H1 (cell line): ENCODE data around the gene OR52I1. TPM values are rescaled to one million over a fixed set of nuclear protein-coding genes. Genes with fewer than 3 reads are reported as not detected.

Experiments
- CTCF ChIA-PET: fragments of 300-600 bp; sonication (Branson Sonifier 250); formaldehyde crosslinking; loops from one replicate; lab custom pipeline; 2021; ENCODE audit not compliant: partially characterized antibody; lab: Charles Lee
- POLR2A ChIA-PET: fragments of 300-600 bp; sonication (Branson Sonifier 250); formaldehyde crosslinking; loops from one replicate; lab custom pipeline; 2021; ENCODE audit warnings: inconsistent platforms; ENCODE audit not compliant: partially characterized antibody; lab: Charles Lee
- DNase-seq, 2 experiments: peaks; one replicate each; pipeline versions ENCODE4 v3.0.0 to v3.0.0-alpha.2; 2010 to 2022; ENCODE audit warnings: low spot score in 2 of 2, low read depth in 1 of 2, mixed read lengths in 1 of 2
- FAIRE-seq: peaks from 2 replicates; lab custom pipeline; 2011; peaks lifted over from hg19 to GRCh38; lab: Jason Lieb, UNC
- H2AFZ ChIP-seq: 2 replicates; pipeline ENCODE4 v1.8.1; 2012; ENCODE audit warnings: low read length, inconsistent platforms
- H2AK5ac ChIP-seq: 2 replicates; pipeline ENCODE4 v1.6.1; 2013; ENCODE audit warnings: low read depth, low read length
- H2BK120ac ChIP-seq: replicated peaks from 2 replicates; pipeline ENCODE3; 2013; ENCODE audit warnings: low read depth, low read length, inconsistent platforms
- H2BK12ac ChIP-seq: 2 replicates; pipeline ENCODE4 v1.6.1; 2013; ENCODE audit warnings: low read depth, low read length
- H2BK15ac ChIP-seq: 2 replicates; pipeline ENCODE4 v1.6.1; 2013; ENCODE audit warnings: low read length
- H2BK20ac ChIP-seq: 2 replicates; pipeline ENCODE4 v1.6.1; 2013; ENCODE audit warnings: low read length
- H2BK5ac ChIP-seq: 2 replicates; pipeline ENCODE4 v1.6.1; 2013; ENCODE audit warnings: low read depth, low read length
- H3K14ac ChIP-seq: 2 replicates; pipeline ENCODE4 v1.6.1; 2013; ENCODE audit warnings: inconsistent platforms; ENCODE audit not compliant: insufficient read length
- H3K18ac ChIP-seq: 2 replicates; pipeline ENCODE4 v1.6.1; 2013; ENCODE audit warnings: low read length; ENCODE audit errors: extremely low read depth
- H3K23ac ChIP-seq: 2 replicates; pipeline ENCODE4 v1.6.1; 2013; ENCODE audit warnings: inconsistent platforms; ENCODE audit not compliant: insufficient read length
- H3K23me2 ChIP-seq: 2 replicates; pipeline ENCODE4 v1.6.1; 2013; ENCODE audit warnings: low read depth, low read length
- H3K27ac ChIP-seq: 2 replicates; pipeline ENCODE4 v1.6.1; 2011; ENCODE audit warnings: low read depth, low read length, inconsistent platforms
- H3K27me3 ChIP-seq, 4 experiments: replicated peaks in 1 of 4; 1 replicate in 1 of 4; 2 replicates in 3 of 4; pipeline versions ENCODE4 v1.6.1 to v1.8.1; 2011 to 2013; ENCODE audit warnings: low read length in 3 of 4, mild to moderate bottlenecking in 3 of 4, inconsistent platforms in 2 of 4, mixed read lengths in 2 of 4, moderate library complexity in 1 of 4; ENCODE audit not compliant: control insufficient read depth in 3 of 4, insufficient read depth in 3 of 4; ENCODE audit errors: extremely low read depth in 1 of 4
- H3K36me3 ChIP-seq, 4 experiments: 2 replicates each; pipeline versions ENCODE4 v1.6.1 to v1.8.1; 2011 to 2013; ENCODE audit warnings: mild to moderate bottlenecking in 4 of 4, low read length in 3 of 4, moderate library complexity in 2 of 4, control low read depth in 1 of 4, inconsistent platforms in 1 of 4; ENCODE audit not compliant: insufficient read depth in 4 of 4, control insufficient read depth in 2 of 4
- H3K4ac ChIP-seq: replicated peaks from 2 replicates; pipeline ENCODE3; 2013; ENCODE audit warnings: low read length, low read depth, mixed read lengths, inconsistent platforms; ENCODE audit not compliant: insufficient read length
- H3K4me1 ChIP-seq, 4 experiments: replicated peaks in 1 of 4; 1 replicate in 1 of 4; 2 replicates in 3 of 4; pipeline versions ENCODE4 v1.6.1 to v1.8.1; 2011 to 2013; ENCODE audit warnings: low read length in 3 of 4, inconsistent platforms in 2 of 4, mixed read lengths in 1 of 4; ENCODE audit not compliant: insufficient read depth in 4 of 4, control insufficient read depth in 3 of 4
- H3K4me2 ChIP-seq, 2 experiments: 2 replicates each; pipeline versions ENCODE4 v1.6.1 to v1.8.1; 2011 to 2013; ENCODE audit warnings: low read depth in 2 of 2, low read length in 2 of 2, control low read depth in 1 of 2, inconsistent platforms in 1 of 2, mild to moderate bottlenecking in 1 of 2; ENCODE audit not compliant: insufficient read depth in 1 of 2
- H3K4me3 ChIP-seq, 4 experiments: fragments of 200-600, 300-600 bp in 1 of 4; sonication (generic), shearing (Covaris generic), sonication (Bioruptor Twin) in 1 of 4; 2 replicates each; pipeline versions ENCODE4 v1.5.1 to v1.8.1; 2011 to 2016; ENCODE audit warnings: low read length in 4 of 4, low read depth in 3 of 4, control low read depth in 2 of 4, inconsistent platforms in 2 of 4, mild to moderate bottlenecking in 2 of 4, mixed read lengths in 1 of 4, moderate library complexity in 1 of 4; ENCODE audit not compliant: insufficient read depth in 2 of 4; ENCODE audit errors: extremely low read depth in 1 of 4
- H3K56ac ChIP-seq: replicated peaks from 2 replicates; pipeline ENCODE3; 2013; ENCODE audit warnings: low read depth, mild to moderate bottlenecking, mixed read lengths, low read length, inconsistent platforms; ENCODE audit not compliant: insufficient read length
- H3K79me1 ChIP-seq: 2 replicates; pipeline ENCODE4 v1.6.1; 2013; ENCODE audit warnings: low read depth, low read length, control low read depth
- H3K79me2 ChIP-seq, 2 experiments: 2 replicates each; pipeline versions ENCODE4 v1.6.1 to v1.8.1; 2012 to 2013; ENCODE audit warnings: low read length in 2 of 2, mild to moderate bottlenecking in 2 of 2, inconsistent platforms in 1 of 2; ENCODE audit not compliant: insufficient read depth in 2 of 2, control insufficient read depth in 1 of 2
- H3K9ac ChIP-seq, 4 experiments: replicated peaks in 1 of 4; 1 replicate in 1 of 4; 2 replicates in 3 of 4; pipeline versions ENCODE4 v1.6.1 to v1.8.1; 2011 to 2013; ENCODE audit warnings: low read depth in 3 of 4, low read length in 3 of 4, control low read depth in 2 of 4, mild to moderate bottlenecking in 2 of 4, moderate library complexity in 2 of 4, inconsistent platforms in 1 of 4; ENCODE audit errors: extremely low read depth in 1 of 4
- H3K9me3 ChIP-seq, 2 experiments: 2 replicates each; pipeline versions ENCODE4 v1.6.1 to v1.8.1; 2012 to 2013; ENCODE audit warnings: mild to moderate bottlenecking in 2 of 2, moderate library complexity in 2 of 2, control low read depth in 1 of 2, inconsistent platforms in 1 of 2, low read depth in 1 of 2, low read length in 1 of 2, mixed read lengths in 1 of 2; ENCODE audit not compliant: insufficient read depth in 2 of 2
- H4K20me1 ChIP-seq, 2 experiments: replicated peaks in 1 of 2; 2 replicates each; pipeline versions ENCODE3 to v1.8.1; 2011 to 2013; ENCODE audit warnings: inconsistent platforms in 2 of 2, low read length in 2 of 2, mild to moderate bottlenecking in 1 of 2; ENCODE audit not compliant: insufficient read depth in 2 of 2, control insufficient read depth in 1 of 2
- H4K5ac ChIP-seq: 2 replicates; pipeline ENCODE4 v1.6.1; 2013; ENCODE audit warnings: low read length, low read depth, mixed read lengths, inconsistent platforms; ENCODE audit not compliant: insufficient read length
- H4K8ac ChIP-seq: 2 replicates; pipeline ENCODE4 v1.8.0; 2013; ENCODE audit warnings: mild to moderate bottlenecking, moderate library complexity, low read length, inconsistent platforms; ENCODE audit not compliant: insufficient read depth; ENCODE audit errors: extremely low read depth
- H4K91ac ChIP-seq: replicated peaks from 2 replicates; pipeline ENCODE3; 2013; ENCODE audit warnings: low read length, mixed read lengths, inconsistent platforms; ENCODE audit not compliant: insufficient read length
- CEBPB ChIP-seq: IDR thresholded peaks from 2 replicates; pipeline ENCODE4 v1.6.1; 2012; ENCODE audit warnings: low read depth, low read length
- FOSL1 ChIP-seq: IDR thresholded peaks from 2 replicates; pipeline ENCODE4 v1.6.1; 2011; ENCODE audit warnings: mild to moderate bottlenecking, low read depth, low read length, moderate library complexity; ENCODE audit not compliant: insufficient read depth
- RAD21 ChIP-seq, 2 experiments: IDR thresholded peaks in 1 of 2; conservative IDR thresholded peaks in 1 of 2; 2 replicates each; pipeline ENCODE4 v1.6.1; 2011; ENCODE audit warnings: low read depth in 2 of 2, low read length in 2 of 2, improper control_type of control experiment in 1 of 2, inconsistent platforms in 1 of 2, mild to moderate bottlenecking in 1 of 2, moderate library complexity in 1 of 2
- RNF2 ChIP-seq: fragments of 200-900, 300-1000 bp; sonication (generic); IDR thresholded peaks from 2 replicates; pipeline ENCODE4 v1.7.1; 2016; ENCODE audit warnings: borderline replicate concordance, low read depth, mild to moderate bottlenecking, antibody characterized with exemption, low read length; ENCODE audit not compliant: poor library complexity, severe bottlenecking; ENCODE audit errors: missing control alignments
- SP4 ChIP-seq: IDR thresholded peaks from 2 replicates; pipeline ENCODE4 v1.6.1; 2012; ENCODE audit warnings: low read length, inconsistent platforms
- SUZ12 ChIP-seq: fragments of 200-600 bp; sonication (generic); IDR thresholded peaks from 2 replicates; pipeline ENCODE4 v1.6.1; 2012; ENCODE audit warnings: mild to moderate bottlenecking, inconsistent platforms, low read length, moderate library complexity, mixed read lengths
- TCF12 ChIP-seq: IDR thresholded peaks from 2 replicates; pipeline ENCODE4 v1.6.1; 2011; ENCODE audit warnings: low read depth, mild to moderate bottlenecking, low read length
- WGBS, 2 experiments: shearing (Covaris generic) in 1 of 2; methylation state at CpG; one replicate each; pipeline versions ENCODE4 v1.1.6 to v1.1.7; 2013 to 2015; ENCODE audit warnings: low lambda C conversion rate in 2 of 2, mixed read lengths in 2 of 2, inconsistent platforms in 1 of 2, low coverage in 1 of 2, missing lambda C conversion rate in 1 of 2; ENCODE audit not compliant: insufficient replicate concordance in 2 of 2, insufficient coverage in 1 of 2, insufficient read length in 1 of 2; ENCODE audit errors: extremely low coverage in 1 of 2, missing lambda C conversion rate in 1 of 2; 5-methylcytosine and 5-hydroxymethylcytosine counted together
- polyA plus RNA-seq, 7 experiments: library from polyadenylated mRNA; depleted of rRNA in 3 of 7; stranded (reverse) in 5 of 7; unstranded in 2 of 7; fragments of >200 nt in 5 of 7; fragments of 200-250 nt in 2 of 7; gene quantifications; 1 replicate in 5 of 7; 2 replicates in 1 of 7; 4 replicates in 1 of 7; pipeline versions ENCODE4 v1.2.1 to v1.2.3, GENCODE V29; 2011 to 2013; ENCODE audit warnings: missing spikeins in 2 of 7, mixed read lengths in 2 of 7
- total RNA-seq: library from RNA; stranded (reverse); fragmentation: NEBNext Ultra II Directional; extraction: Animal tissue kit (Norgen Biotek cat#: 25700); gene quantifications from 2 replicates; pipeline ENCODE4 v1.2.1, GENCODE V29; 2021

OR52I1 gene
- total and polyA plus RNA-seq, 2 of the 8 experiments (the other 6 are each of a cell fraction or from before 2014, with no cell fraction given), result not detected

GRCh38 chr11:4605057-4605456, 11.2 kb downstream of the OR52I1 start:
- WGBS, 2 experiments, result 85% methylated on average over 4 of the region's 4 CpGs; no CpG with 5 or more reads in 1 of the 2 experiments
- POLR2A ChIA-PET, result no interaction called here
- FAIRE-seq, result no peak

More at GRCh38 chr11:4605057-4605456, 11.2 kb downstream of the OR52I1 start:
- no peak overlapping the region for H3K4me2 ChIP-seq
- peaks cover 2% of the 10 kb centered on the region; the same call in 1 of the 2 replicates for H3K23me2 ChIP-seq
- no peak overlapping the region for H3K9ac ChIP-seq
- H3K27me3 ChIP-seq, result no peaks in the 10 kb centered on the region
- H3K79me1 ChIP-seq, result no peaks in the 10 kb centered on the region
- H3K4me1 ChIP-seq, result no peaks in the 10 kb centered on the region; a peak in 1 of 7 replicates
- H3K79me2 ChIP-seq, result no peaks in the 10 kb centered on the region
- H4K8ac ChIP-seq, result peak overlapping the region; percentile 12; the same call in 1 of the 2 replicates
- no peak overlapping the region for H2BK5ac ChIP-seq
- no peak overlapping the region for H3K27ac ChIP-seq
- no peak overlapping the region for H3K18ac ChIP-seq
- H4K20me1 ChIP-seq, result no peaks in the 10 kb centered on the region
- H2BK20ac ChIP-seq, result no peak overlapping the region
- no peaks in the 10 kb centered on the region for H3K9me3 ChIP-seq
- no peak overlapping the region for H2BK12ac ChIP-seq
- H3K23ac ChIP-seq, result no peak overlapping the region
- no peak overlapping the region for H3K56ac ChIP-seq
- TF ChIP-seq TCF12 (no peak), FOSL1 (no peak), RNF2 (no peak), SP4 (no peak), CEBPB (no peak), RAD21 (IDR thresholded peaks at IDR 0.05 in 1 of 2, conservative IDR thresholded peaks at IDR 0.05 in 1 of 2; ENCODE audit: low read depth in 2 of 2, low read length in 2 of 2) (no peak), SUZ12 (no peak)
- TF ChIP-seq, all 59 proteins: peak for 0
- Histone ChIP-seq H2AK5ac (no peak overlapping the region), H4K5ac (no peak overlapping the region), H2BK120ac (no peak overlapping the region), H4K91ac (no peak overlapping the region), H2BK15ac (no peak overlapping the region), H3K14ac (no peak overlapping the region), H3K36me3 (peaks cover 0 to 9% (median 2%) of the 10 kb centered on the region in 4 experiments; a peak in 2 of 8 replicates), H2AFZ (no peak overlapping the region), H3K4me3 (no peak overlapping the region), H3K4ac (no peak overlapping the region)
- no peak for DNase-seq
- CTCF ChIA-PET, result no interaction called here
